GM23338 (cell line): ENCODE measurements around the gene LCOR.

Experiments used
- EZH2 ChIP-seq: fragments of 200-600 bp; sonication (generic); IDR thresholded peaks from one replicate; pipeline ENCODE4 v1.8.0; 2017; ENCODE audit warnings: antibody characterized with exemption, mild to moderate bottlenecking, low read depth; ENCODE audit not compliant: unreplicated experiment
- POLR2AphosphoS5 ChIP-seq: IDR thresholded peaks from 2 replicates; pipeline ENCODE4 v1.6.1; 2016; ENCODE audit warnings: antibody characterized with exemption, low read depth
- STAT1 ChIP-seq: IDR thresholded peaks from one replicate; pipeline ENCODE4 v1.6.1; 2016; ENCODE audit warnings: antibody characterized with exemption; ENCODE audit not compliant: unreplicated experiment
- TF ChIP-seq, protein P1 (sequence below), 2 experiments: fragments of 200-600 bp in 1 of 2; sonication (generic) in 1 of 2; conservative IDR thresholded peaks; 2 replicates each; pipeline versions ENCODE4 v1.5.1 to v1.6.1; 2016 to 2017; ENCODE audit warnings: antibody characterized with exemption in 2 of 2, low read depth in 2 of 2, mild to moderate bottlenecking in 2 of 2, moderate library complexity in 1 of 2

DNA sequence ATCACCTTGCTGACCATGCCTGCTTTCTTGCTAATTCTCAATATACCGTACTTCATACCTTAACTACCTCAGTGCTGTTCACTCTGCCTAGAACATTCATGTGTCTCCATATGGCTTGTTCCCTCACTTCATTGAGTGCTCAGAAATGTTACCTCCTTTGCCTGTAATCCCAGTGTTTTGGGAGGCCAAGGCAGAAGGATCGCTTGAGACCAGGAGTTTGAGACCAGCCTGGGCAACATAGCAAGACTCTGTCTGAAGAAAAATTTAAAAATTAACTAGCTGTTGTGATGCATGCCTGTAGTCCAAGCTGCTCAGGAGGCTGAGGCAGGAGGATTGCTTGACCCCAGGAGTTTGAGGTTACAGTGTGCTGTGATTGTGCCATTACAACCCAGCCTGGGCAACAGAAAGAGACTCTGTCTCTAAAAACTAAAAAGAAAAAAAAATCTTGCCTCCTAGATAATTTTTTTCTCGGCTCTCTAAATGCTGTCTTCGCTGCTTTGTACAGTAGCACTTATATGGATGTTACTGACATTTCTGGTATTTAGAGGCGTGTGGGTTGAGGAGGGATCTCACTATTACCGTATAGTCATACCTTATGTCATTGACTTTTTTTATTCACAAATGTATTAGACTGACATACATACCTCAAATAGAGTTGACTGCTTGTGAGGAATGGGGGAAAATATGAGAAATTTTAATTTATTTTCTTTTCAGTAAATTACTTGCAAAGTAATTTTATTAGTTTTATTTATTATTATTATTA is 63.7 kb downstream of the LCOR start:
- TF ChIP-seq, protein P1, sequence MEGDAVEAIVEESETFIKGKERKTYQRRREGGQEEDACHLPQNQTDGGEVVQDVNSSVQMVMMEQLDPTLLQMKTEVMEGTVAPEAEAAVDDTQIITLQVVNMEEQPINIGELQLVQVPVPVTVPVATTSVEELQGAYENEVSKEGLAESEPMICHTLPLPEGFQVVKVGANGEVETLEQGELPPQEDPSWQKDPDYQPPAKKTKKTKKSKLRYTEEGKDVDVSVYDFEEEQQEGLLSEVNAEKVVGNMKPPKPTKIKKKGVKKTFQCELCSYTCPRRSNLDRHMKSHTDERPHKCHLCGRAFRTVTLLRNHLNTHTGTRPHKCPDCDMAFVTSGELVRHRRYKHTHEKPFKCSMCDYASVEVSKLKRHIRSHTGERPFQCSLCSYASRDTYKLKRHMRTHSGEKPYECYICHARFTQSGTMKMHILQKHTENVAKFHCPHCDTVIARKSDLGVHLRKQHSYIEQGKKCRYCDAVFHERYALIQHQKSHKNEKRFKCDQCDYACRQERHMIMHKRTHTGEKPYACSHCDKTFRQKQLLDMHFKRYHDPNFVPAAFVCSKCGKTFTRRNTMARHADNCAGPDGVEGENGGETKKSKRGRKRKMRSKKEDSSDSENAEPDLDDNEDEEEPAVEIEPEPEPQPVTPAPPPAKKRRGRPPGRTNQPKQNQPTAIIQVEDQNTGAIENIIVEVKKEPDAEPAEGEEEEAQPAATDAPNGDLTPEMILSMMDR (conservative IDR thresholded peaks at IDR 0.05; ENCODE audit: low read depth in 2 of 2), result no peak
- TF ChIP-seq EZH2, result no peak
- no peak for TF ChIP-seq POLR2AphosphoS5
- TF ChIP-seq STAT1, result no peak
